Ecto neural progenitor cell (in vitro differentiated cells): ENCODE results near the gene SMIM44.

ENCODE experiments used
- DNase-seq: peaks from one replicate; pipeline ENCODE4 v3.0.0-alpha.2; 2018; ENCODE audit warnings: low spot score

The SMIM44 gene

DNA sequence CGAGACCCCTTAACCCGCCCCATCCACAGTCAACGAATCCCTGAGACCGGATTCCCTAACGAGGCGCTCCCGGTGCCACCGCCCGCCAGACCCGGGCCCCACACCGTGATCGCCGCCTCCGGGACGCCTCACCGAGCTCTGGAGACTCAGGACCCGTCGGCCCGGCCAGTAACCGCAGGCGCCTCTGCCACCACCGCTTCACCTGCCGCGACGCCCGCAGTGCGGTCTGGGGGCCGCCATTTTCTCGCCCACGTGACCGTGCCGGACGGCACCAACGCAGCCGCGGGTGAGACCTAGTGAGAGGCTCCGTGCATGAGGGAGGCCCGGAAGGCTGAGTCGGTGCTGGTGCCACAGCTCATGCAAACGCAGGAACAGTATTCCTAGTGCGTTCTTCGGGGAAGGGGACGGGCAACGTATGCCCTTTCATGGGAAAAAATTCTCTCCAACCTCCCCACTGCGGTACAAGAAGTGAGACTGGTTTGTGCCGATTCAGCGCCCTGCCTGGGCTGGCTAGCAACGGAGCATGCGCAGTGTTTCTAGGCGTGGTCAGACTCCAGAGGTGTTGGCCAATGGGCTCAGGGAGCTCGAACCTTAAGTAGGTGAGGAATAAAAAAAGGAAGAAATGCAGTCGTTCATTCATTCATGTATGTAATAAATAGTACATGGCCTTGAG lies 17.3 kb upstream of the SMIM44 start, which contains the start of gene DOHH:
TSS of gene DOHH (minus strand) at position 246 of the 673 bp plus-strand sequence. CDS start 3,860 bp downstream, outside the sequence.
- peak; percentile 96 for DNase-seq

GRCh38 chr19:3499738-3500428 lies 16.6 kb upstream of the SMIM44 start:
- no peak for DNase-seq

DNA sequence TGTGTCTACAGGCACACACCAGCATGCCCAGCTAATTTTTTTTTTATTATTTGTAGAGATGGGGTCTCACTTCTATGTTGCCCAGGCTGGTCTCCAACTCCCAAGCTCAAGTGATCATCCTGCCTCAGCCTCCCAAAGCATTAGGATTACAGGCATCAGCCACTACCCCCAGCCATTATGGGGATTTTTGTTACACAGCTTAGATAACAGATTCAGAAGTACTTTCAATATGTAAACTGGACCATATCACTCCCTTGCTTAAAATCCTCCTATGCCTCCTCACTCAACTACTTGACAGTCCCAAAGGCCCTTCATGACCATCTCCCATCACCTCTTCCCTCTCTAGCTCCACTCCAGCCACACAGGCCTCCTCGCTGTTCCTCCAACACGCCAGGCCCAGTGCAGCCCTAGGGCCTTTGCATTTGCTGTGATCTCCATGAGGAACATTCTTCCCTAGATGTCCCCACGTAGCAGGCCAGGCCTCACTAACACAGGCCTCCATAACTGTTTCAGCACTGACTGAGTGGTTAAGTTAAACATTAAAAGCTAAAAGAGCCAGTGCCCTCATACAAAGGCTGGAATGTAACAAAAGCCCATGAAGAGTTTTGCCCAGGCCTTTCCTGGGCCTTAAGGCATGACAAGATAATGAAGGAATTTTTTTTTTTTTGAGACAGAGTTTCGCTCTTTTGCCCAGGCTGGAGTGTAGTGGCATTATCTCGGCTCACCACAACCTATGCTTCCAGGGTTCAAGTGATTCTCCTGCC lies 14.7 kb upstream of the SMIM44 start:
- no peak for DNase-seq

- DNase-seq: no peak
Measured at GRCh38 chr19:3496392-3497273, 13.4 kb upstream of the SMIM44 start.

DNA sequence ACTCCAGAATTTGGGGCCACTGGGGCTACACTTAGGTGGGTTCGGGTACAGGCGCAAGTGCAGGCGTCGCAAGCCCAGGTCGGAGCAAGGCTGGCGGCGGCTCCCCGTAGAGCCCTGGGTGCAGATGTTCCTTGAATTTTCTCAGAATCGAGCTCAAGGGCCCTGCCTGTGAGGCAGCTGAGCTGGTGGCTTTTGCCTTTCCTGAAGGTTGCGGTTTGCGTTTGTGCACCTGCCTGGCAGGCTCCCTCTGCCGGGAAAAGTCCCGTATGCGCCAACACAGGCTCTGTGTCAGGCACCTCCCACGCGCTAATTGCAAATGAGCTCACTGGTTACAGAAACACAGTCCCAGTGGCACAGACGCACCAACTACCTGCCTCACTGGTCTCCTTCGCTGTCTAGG lies 11.3 kb upstream of the SMIM44 start:
- no peak for DNase-seq

DNA sequence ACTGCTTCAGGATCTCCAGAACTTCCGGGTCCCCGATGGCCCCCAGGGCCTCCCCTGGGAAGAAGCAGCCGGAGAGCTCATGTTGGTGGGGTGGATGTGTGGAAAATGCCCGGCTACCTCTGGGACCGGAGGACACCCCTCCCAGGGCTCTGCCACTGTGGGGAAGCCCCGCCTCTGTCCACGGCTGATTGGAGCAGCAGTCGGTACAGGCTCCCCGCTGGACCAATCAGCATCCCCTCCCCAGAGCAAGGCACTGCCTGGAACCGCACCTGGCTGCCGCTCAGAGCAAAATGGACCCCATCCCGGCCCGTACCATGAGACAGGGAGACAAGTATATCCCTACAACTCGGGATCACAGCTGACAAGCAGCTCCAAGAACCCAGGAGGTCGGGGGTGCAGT lies 10.8 kb upstream of the SMIM44 start:
- no peak for DNase-seq

- no peak for DNase-seq
Measured at GRCh38 chr19:3493651-3494050, 10.4 kb upstream of the SMIM44 start.

GRCh38 chr19:3492919-3493318 lies 9.7 kb upstream of the SMIM44 start:
- no peak for DNase-seq

GRCh38 chr19:3492131-3492839 lies 9.0 kb upstream of the SMIM44 start:
- no peak for DNase-seq

DNA sequence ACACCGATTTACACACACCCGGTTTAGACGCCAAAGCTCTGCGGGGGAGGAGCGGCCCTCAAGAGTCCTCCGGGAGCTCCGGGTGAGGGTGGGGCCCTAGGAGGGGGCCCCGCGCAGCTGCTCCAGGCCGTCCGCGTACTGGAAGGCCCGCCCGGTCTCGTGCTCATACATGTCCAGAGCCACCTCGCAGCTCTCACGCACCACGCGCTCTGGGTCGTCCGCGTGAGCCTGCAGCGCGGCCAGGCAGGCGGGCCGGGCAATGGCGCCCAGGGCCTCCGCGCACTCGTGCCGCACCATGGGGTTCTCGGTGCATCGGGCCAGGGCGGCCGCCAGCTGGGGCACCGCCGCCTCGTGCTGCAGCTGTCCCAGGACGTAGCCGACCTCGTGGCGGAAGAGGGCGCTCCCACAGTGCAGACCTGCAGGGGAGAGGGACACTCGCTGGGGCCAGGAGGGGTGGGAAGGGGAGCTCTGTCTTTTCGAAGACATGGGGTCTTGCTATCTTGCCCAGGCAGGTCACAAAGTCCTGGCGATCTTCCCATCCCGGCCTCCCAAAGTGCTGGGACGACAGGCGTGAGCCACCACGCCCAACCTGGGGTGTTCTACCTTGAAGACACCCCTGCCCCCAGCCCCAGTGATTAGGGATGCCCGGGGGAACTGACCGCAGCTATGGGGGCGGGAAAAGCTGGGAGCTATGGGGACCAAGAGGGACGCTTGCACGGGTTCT lies 8.3 kb upstream of the SMIM44 start:
- DNase-seq: no peak

DNA sequence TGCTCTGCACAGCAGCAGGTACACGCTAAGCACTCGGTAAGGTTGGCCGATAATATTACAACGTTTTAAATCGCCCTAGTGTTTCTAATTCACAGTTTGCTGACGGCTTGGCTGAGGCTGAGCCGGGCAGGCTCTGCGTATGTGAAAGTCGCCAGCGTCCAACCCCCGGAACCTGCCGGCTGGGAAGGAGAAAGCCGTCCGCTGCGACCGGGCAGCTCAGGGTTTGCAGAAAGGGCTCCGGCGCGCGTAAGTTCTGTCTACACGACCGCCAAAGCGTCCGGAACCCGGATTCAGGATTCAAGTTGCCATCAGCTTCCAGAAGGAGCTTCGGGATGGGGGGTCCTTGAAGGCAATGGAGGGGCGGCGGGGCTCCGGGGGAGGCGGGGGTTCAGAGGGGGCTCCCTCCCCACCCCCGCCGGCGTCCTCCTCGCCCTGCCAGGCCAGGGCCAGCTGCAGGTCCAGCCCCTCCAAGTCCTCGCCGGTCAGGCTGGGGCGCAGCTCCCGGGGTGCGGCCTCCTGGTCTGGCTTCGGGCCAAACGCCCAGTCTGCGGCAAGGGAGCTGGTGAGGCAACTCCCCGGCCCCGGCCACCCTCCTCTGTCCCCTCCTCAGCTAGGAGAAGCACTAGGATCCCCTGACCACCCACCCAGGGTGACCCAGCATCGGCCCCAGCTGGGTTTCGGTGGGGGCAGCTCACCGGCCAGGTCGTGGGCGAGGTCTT lies 575 bp downstream of the SMIM44 start:
- DNase-seq: no peak

DNA sequence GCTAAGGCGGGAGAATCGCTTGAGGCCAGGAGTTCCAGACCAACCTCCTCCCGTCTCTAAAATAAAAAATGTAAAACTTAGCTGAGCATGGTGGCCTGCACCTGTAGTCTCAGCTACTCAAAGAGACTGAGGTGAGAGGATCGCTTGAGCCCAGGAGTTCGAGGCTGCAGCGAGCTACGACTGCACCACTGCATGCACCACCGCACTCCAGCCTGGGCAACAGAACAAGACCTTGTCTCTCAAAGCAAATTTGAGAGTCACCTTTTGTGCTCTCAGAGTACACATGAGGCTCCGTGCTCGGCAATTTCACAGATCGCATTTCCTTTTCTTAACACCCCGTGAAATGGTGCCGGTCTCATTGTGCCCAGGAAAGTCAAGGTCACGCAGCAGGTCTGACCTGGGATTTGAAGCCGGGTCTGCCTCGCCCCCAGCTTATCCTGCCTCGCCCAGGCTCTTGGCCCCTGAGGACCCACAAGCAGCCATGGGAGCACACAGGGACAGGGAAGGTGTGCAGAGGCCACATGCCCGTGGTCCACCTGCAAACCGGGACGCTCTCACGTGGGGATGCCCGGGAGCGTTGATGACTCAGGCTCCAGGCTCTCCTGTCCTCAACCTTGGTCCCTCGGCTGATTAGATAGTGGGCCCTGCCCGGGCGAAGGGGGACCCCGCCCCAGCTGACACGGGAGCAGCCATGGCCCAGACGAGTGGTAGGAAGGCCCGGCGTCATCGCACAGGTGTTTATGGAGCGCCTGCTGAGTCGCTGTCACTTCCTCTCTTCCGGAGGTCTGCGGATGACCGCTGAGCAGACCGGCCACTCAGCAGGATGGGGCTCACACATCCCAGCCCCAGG lies 1.8 kb downstream of the SMIM44 start:
- no peak for DNase-seq

- DNase-seq: no peak
Measured at GRCh38 chr19:3480383-3481091, 2.7 kb downstream of the SMIM44 start, which contains the start of gene SMIM24. SMIM24 (minus strand) TSS chr19:3480525; CDS start chr19:3480463, 62 bp downstream.

GRCh38 chr19:3479834-3480215 lies 3.4 kb downstream of the SMIM44 start:
- no peak for DNase-seq

- DNase-seq: no peak
Measured at GRCh38 chr19:3479177-3479833, 3.9 kb downstream of the SMIM44 start.

DNA sequence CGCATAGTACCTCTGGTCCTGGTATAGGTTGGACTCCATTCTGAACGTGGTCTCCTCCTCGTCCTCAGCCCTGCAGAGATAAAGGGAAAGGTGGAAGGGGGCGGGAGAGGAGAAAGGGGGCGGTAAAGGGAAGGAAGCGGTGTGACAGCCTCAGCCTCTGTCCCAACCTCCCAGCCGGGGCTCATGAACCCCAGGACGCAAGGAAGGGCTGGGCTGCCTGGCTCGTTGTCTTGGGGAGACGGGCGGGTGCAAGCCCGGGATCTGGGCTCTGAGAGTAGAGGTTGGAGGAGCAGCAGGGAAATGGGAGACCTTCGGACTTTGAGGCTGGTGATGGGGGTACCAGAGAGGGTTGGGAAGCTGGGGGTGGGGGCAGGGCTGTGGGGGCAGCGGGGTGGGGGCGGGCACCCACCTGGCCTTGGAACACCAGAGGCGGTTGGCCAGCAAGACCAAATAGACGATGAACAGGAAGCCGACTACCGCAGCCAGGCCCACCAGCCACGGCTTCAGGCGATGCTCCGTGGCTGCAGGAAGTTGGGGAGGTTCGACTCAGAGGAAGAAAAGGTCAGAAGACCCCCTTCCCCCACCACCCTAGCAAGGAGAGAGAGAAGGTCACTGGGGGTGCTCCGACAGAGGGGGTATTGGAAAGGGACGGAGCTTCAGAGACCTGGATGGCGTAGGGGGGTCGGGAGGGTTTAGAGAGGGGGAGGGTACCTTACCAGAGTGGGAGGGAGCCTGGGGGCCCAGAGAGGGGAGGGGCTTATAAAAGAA lies 4.6 kb downstream of the SMIM44 start:
- DNase-seq: no peak

DNA sequence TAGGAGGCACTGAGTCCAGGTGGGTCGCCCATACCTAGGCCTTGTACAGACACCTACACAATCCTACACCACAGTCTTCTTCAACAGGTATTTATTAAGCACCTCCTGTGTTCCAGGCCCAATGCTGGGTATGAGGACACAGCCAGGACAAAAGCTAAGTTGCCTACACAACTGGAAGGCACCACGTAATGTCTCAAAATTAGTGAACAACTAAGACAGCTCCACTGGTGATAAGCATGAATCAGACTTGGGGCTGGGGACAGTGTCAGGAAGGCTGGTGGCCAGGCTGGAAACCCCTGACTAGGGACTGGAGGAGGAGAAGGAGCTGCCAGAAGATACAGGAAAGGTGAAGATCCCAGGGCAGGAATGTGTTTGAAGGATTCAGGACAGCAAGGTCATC lies 5.3 kb downstream of the SMIM44 start:
- no peak for DNase-seq
